Stimulated activated CD4-positive, alpha-beta T cell treated with anti-CD3 and anti-CD28 coated beads, Interleukin-2, amount 100 ng/mL, for 24 hours (primary cell): ENCODE results near the gene DUSP14.
"Not testable (repeated sequence)": the region's sequence is repeated elsewhere in the genome, so short reads cannot be mapped to it uniquely, and the experiment has no call there.

ENCODE experiments used
- DNase-seq, 2 donors: peaks; one replicate each; pipeline ENCODE4 v3.0.0-alpha.2; 2020

The DUSP14 gene

GRCh38 chr17:37485938-37486570 lies 3.6 kb upstream of the DUSP14 start:
- no peak for DNase-seq

- DNase-seq, result no peak
Measured at GRCh38 chr17:37488009-37488604, 1.6 kb upstream of the DUSP14 start.

DNA sequence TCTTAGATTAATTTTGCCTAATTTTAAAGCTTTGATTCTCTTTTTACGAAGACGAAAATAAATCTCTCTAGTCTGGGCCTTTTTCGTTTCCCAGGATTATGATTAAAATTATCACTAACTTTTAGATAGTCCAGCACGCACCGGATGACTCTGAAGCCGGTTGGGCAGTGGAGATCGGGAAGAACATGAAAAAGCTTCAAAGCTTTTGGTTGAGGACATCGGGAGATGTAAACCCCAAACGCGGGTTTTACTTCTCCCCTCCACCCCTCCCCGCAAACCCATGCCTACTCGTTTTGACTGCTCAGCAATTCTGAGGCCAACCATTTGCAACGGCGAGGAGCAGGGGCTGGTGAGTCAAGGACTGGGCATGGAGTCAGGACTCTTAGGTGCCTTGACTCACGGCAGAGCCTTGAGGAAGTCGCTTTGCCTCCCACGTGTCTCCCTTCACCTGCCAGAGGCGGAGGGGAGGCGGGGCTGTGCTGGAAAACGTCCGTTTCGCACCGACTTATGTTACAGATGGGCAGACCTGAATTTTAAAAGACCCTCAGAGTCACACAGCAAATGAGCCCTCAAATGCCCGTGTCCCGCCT lies 989 bp upstream of the DUSP14 start:
- peak; percentile 66 to 69 for DNase-seq

DNA sequence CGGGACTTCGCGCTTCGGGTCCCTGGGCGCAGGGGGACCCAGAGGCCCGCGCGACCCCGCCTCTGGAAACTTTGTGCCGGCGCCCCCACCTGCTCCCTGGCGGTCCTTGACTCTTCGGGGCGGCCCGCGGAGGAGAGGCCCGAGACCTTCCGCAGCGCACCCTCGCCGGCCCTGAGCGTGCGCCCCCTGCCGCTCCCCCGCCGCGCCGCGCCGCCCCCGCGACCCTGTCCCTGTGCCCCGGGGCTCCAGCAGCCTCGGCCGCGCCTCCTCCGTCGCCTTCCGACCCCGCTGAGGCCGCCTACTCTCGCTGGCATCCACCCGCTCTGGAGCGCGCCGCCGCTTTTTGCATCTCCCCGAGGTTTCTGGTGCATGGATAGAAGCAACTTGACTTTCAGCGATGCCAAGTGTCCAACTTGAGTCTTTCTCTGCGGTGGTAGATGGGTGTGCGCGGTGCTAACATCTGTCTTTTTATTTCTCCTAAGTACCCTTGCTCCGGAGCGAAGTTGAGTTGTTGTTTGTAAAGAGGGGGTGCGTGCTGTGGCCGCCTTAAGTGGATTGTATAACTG lies 414 bp downstream of the DUSP14 start:
- DNase-seq, result peak; percentile 77 to 78

GRCh38 chr17:37490638-37491614 lies 1.2 kb downstream of the DUSP14 start:
- DNase-seq, result peak; percentile 27

DNA sequence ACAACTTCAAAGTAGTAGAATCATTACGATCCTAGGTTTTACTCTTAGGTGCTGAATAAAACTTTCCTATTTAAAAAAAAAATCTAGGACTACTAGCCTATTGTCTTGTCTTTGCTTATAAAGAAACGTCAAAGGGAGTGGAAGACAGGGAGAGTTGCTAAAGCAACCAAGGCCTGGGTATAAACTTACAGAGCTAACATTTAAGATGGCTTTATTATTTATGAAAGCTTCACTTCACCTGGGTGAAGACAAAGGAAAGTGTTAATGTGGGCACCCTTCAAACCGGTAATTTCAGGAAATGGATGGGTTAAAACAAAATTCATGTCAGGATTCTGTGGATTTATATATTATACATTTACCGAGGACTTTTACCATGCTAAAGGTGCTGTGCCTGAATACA lies 2.5 kb downstream of the DUSP14 start:
- no peak for DNase-seq

GRCh38 chr17:37493249-37494027 lies 3.7 kb downstream of the DUSP14 start:
- DNase-seq, result no peak

DNA sequence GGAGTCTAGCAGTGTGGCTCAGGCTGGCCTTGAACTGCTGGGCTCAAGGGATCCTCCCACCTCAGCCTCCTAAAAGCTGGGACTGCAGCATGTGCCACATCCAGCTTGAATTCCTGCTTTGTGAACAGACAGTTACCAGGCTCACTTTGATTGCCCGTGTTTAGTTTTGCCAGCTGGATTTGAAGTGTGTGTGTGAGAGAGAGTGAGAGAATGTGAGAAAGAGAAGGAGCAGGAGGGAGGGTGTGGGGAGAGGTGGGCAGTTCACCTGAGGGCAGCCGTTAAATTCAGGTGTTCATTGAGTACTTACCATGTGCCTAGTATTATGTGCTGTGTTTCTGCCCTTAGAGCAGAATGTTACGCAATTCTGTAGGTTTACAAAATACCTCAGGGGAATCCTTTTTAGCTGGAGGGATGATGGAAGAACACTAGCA lies 4.7 kb downstream of the DUSP14 start:
- DNase-seq, result no peak

DNA sequence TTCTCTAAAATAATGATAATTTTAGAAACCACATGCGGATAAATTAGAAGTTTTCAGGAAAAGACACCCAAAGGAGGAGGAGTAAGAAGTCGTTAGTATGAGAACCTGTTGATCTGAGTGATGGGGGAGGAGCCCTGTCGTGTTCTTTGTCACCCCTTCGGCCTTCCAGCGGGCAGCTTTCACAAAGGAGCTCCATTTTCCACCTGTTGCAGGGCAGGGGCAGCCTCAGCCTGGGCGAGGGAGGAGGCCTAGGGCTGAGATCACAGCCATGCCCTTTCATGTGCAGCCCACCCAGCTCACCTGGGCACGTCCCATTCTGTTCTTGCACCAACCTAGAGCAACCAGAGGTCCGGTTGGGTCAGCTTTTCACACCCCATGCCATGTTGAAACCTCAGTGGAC lies 5.3 kb downstream of the DUSP14 start:
- DNase-seq, result no peak

DNA sequence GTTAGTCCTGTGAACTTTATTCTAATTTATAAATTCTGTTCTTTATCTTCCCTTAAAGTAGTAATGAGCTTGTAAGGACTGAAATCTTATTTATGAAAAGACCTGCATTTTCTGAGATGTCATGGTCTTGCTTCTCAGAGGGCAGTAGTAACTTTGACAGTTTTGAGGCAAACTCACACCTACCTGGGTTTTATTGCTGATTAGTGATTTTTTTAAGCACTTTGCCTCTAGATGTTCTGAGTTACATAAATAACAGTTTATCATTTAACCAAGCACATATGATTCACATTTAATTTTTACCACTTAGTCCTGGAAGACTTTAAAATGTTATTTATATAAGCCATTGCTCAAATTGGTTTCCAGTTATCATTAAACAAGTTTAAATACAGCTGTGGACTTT lies 10.7 kb downstream of the DUSP14 start:
- DNase-seq, result no peak

DNA sequence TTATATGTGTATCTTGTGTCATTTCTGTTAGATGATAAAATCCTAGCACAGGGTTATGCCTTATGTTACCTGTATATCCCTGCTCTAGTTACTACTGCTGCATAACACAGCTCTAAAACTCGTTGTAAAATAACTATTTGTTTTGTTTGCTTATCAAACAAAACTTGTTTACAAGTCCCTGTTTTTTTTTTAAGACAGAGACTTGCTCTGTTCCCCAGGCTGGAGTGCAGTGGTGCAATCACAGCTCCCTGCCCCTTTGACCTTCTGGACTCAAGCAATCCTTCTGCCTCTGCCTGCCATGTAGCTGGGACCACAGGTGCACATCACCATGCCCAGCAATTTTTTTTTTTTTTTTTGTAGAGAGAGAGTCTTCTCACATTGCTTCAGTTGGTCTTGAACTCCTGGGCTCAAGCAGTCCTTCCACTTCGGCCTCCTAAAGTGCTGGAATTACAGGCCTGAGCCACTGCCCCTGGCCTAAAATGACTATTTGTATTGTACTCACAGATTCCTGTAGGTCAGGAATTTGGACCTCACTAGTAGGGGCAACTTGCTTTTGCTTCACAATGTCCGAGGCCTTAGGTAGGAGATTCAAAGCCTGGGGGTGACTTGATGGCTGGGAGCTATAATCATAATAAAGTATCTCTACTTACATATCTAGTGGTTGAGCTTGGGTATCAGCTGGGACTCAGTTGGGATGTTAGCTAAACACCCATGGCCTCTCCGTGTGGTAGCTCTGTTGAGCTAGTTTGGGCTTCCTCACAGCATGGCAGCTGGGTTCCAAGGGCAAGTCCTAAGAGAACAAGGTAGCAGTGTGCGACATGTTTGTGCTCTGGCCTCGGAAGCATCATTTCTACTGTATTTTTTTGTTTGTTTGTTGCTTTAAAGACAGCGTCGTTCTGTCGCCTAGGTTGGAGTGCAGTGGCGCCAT lies 12.6 kb downstream of the DUSP14 start:
- DNase-seq, result no peak

- DNase-seq, result no peak
Measured at GRCh38 chr17:37503148-37503547, 13.5 kb downstream of the DUSP14 start.

DNA sequence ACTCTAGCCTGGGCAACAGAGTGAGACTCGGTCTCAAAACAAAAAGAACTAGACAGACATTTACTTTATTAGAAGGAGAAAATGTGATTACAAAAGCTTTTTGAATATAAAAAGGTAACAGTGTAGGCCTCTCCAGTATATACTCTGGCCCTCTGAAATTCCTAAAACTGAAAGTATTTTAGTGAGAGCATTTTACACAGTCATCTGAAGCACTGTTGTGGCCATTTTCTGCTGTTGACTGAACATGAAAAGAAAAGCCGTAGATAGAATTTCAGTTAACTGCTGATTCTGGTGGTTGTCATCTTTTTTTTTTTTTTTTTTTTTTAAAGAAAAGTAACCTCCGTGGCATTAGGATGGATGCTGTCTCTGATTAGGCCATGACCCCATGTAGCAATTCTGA lies 15.6 kb downstream of the DUSP14 start:
- DNase-seq, result no peak

GRCh38 chr17:37506678-37507077 lies 17.0 kb downstream of the DUSP14 start:
- DNase-seq, result peak in 1 of 2 donors; percentile 22

DNA sequence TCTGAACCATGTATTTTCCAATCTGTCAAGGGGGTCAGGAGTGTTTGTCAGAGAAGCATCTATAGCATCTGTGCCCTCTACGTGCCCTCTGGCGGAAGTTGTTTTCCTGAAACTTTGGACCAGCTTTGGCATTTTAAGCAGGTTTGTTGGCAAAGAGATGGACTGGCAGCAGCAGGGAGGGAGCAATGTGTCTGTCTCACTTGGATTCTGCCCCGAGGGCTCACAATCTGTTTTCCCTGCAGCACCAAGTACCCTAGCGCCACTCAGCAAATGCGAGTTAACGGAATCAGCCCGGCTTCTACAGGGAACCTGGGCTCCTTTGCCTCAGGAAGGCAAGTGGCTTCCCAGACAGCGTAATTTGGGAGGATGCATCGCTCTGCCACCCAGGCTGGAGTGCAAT lies 17.4 kb downstream of the DUSP14 start:
- no peak for DNase-seq

- no peak for DNase-seq
Measured at GRCh38 chr17:37510056-37510455, 20.4 kb downstream of the DUSP14 start.

DNA sequence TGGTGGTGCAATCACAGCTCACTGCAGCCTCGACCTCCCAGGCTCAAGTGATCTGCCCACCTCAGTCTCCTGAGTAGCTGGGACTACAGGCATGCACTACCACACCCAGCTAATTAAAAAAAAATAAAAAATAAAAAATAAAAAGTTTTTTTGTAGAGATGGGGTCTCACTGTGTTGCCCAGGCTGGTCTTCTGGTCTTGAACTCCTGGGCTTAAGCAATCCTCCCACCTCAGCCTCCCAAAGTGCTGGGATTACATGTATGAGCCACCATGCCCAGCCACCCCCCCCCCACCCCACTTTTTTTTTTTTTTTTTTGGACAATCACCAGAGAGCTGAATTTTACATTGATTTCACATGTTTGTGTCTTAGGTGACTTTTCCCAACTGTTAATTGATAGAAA lies 22.0 kb downstream of the DUSP14 start:
- not testable (repeated sequence) for DNase-seq

DNA sequence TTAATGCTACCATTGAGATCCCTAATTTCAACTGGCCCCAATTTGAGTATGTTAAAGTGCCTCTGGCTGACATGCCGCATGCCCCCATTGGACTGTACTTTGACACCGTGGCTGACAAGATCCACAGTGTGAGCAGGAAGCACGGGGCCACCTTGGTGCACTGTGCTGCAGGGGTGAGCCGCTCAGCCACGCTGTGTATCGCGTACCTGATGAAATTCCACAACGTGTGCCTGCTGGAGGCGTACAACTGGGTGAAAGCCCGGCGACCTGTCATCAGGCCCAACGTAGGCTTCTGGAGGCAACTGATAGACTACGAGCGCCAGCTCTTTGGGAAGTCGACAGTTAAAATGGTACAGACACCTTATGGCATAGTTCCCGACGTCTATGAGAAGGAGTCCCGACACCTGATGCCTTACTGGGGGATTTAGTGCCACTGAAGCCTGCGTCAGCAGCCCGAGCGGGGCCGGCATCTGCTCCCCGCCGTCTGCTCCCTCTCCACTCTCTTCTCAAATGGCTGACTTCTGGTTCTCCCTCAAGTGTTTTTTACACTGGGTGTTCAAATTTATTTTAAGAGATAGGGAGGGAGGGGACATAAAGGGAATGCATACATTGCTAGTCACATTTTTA lies 22.9 kb downstream of the DUSP14 start:
- no peak for DNase-seq

DNA sequence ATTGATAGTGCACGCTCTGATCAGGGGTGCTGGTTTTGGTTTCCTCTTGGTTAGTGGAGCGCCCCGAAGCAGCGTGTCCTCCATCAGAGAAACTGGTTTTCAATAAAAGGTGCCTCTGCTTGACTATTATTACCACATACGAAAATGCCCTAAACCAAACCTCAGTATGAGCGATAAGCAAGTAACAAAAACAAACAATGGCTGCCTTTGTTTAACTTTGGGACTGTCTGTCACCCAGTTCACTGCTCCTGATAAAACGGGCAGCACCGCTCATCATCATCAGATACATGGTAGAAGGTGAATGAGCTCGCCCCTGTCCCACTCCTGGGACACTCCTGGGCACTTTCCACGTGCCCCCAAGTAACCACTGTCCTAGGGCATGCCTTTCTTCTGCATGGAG lies 24.0 kb downstream of the DUSP14 start:
- no peak for DNase-seq

- DNase-seq, result no peak
Measured at GRCh38 chr17:37516127-37516571, 26.5 kb downstream of the DUSP14 start.
